ENCODE results near the gene MTHFD1.

DNA sequence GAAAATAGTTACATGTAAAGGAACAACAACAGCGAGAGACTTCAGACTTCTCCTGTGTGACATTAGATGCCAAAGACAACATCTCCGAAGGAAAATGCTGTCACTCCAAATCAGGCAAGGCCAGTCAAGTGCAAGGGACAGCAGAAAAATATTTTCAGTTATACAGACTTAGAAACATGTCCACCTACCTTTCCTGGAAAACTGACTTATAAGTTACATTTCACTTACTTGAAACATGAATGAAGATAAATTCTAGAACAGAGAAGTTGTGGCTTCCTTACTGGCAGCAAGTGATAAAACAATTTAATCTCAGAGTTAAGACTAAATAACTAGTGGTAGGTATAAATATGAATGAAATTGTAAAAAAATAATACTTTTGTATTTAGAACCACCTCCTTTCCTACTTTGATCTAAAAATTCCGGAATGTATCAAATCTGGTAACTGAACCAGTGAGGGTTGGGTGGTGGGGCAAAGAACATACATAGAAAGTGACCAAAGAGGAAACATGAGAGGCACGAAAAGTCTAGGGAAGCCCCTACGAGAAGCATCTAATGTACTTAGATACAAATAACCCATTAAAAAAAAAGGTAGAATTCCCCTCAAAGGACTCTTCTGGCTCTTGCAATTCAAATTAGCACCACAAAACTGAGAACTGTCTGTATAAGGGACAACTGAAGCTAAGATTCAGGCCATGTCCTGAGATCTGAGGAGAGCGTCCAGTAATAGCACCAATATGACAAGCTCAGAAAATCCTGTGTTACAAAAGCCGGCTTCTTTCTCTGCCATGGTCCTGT, 21.2 kb downstream of the MTHFD1 start:
- TF ChIP-seq, protein P1, sequence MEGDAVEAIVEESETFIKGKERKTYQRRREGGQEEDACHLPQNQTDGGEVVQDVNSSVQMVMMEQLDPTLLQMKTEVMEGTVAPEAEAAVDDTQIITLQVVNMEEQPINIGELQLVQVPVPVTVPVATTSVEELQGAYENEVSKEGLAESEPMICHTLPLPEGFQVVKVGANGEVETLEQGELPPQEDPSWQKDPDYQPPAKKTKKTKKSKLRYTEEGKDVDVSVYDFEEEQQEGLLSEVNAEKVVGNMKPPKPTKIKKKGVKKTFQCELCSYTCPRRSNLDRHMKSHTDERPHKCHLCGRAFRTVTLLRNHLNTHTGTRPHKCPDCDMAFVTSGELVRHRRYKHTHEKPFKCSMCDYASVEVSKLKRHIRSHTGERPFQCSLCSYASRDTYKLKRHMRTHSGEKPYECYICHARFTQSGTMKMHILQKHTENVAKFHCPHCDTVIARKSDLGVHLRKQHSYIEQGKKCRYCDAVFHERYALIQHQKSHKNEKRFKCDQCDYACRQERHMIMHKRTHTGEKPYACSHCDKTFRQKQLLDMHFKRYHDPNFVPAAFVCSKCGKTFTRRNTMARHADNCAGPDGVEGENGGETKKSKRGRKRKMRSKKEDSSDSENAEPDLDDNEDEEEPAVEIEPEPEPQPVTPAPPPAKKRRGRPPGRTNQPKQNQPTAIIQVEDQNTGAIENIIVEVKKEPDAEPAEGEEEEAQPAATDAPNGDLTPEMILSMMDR (IDR thresholded peaks at IDR 0.05), result no peak
- TF ChIP-seq POLR2AphosphoS5 (IDR thresholded peaks at IDR 0.05), result no peak
- TF ChIP-seq POLR2A (IDR thresholded peaks at IDR 0.05; ENCODE audit: low read depth), result no peak
